Measurements from ENCODE around the gene ABCG4. TPM values are rescaled to one million over a fixed set of nuclear protein-coding genes. Genes with fewer than 3 reads are reported as not detected.

Gene ABCG4
- total and polyA plus RNA-seq, 9 of the 15 experiments (the other 6 are each of a cell fraction or from before 2014, with no cell fraction given), result 0.03 to 0.11 (median 0.07) TPM; not detected in 4

DNA sequence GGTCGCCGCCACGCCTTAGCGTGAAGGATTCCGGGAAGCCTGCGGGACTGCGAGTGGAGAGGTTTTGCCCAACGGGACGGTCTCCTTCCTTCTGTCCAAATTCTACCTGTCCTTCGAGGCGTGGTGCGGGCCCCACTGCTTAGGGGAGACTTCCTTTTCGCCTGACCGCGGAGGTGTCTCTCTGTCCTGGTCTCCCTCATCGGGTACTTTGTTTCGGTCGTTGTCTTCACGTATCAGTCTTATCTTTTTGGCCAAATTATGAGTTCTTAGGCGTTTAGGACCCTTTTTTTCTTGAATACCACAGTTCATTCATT lies 27.1 kb upstream of the ABCG4 start (continued):
- no peak for TF ChIP-seq RB1 (IDR thresholded peaks at IDR 0.05; ENCODE audit: low read depth)
- peak; percentile 30; the same call in 1 of the 2 replicates for TF ChIP-seq GATA2 (CRISPR knock-in tag; IDR thresholded peaks at IDR 0.05)
- TF ChIP-seq NR1H2 (CRISPR knock-in tag; IDR thresholded peaks at IDR 0.05), result peak; percentile 26; the same call in 1 of the 2 replicates
- TF ChIP-seq KAT7 (CRISPR knock-in tag; IDR thresholded peaks at IDR 0.05; ENCODE audit: borderline replicate concordance), result peak; percentile 22; the same call in 1 of the 2 replicates

DNA sequence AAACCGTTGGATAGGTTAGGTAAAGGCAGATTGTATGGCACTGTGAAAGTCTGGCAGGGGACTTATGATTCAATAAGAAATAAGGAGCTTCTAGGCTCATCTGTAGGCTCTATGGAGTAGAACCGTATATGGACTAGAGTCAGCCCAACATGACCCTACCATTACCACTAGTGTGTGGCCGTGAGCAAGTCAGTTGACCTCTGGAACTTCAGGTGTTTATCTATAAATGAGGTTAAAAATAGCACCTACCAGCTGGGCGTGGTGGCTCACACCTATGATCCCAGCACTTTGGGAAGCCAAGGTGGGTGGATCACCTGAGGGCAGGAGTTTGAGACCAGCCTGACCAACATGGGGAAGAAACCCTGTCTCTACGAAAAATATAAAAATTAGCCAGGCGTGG lies 23.0 kb upstream of the ABCG4 start:
- peaks cover 20% of the 10 kb centered on the region for H3K79me2 ChIP-seq (ENCODE audit: control insufficient read depth, insufficient read depth, low read length)
- no peak overlapping the region for H3K4me2 ChIP-seq (ENCODE audit: insufficient read depth, low read length)
- H3K4me3 ChIP-seq, result no peak overlapping the region
- H3K36me3 ChIP-seq (ENCODE audit: control insufficient read depth, insufficient read depth, low read length), result peaks cover 28% of the 10 kb centered on the region; the same call in 1 of the 3 replicates
- 60% methylated on average over 6 of the region's 6 CpGs for WGBS (ENCODE audit: insufficient coverage, low coverage, missing lambda C conversion rate)
- no peaks in the 10 kb centered on the region for H4K20me1 ChIP-seq (replicated peaks; ENCODE audit: control insufficient read depth, insufficient read depth, low read length)
- ChIA-PET CTCF (ENCODE audit: low intra/inter-chr PET ratio) (no interaction called here), POLR2A (interaction anchor here (1.2 to 1.5 kb wide), 2 partner anchors 19 to 31 kb away, joined by 5 read pairs; partner anchors contain the start of gene C2CD2L)
- ATAC-seq, result no peak
- H3K9me1 ChIP-seq (ENCODE audit: control insufficient read depth, insufficient read depth, low read length), result no peaks in the 10 kb centered on the region
- H3K27me3 ChIP-seq (ENCODE audit: control insufficient read depth in 2 of 2, insufficient read depth in 2 of 2, low read length in 2 of 2), result no peaks in the 10 kb centered on the region
- no peaks in the 10 kb centered on the region for H3K9me3 ChIP-seq (replicated peaks; ENCODE audit: control insufficient read depth, insufficient read depth, low read depth, low read length)
- intact Hi-C loops (cut with micrococcal nuclease) (no loop called here), in situ Hi-C loops (cut with MboI) (no loop called here)
- no peak overlapping the region for H3K27ac ChIP-seq (ENCODE audit: extremely low read depth, low read depth, low read length)
- peaks cover 5 to 12% of the 10 kb centered on the region in 2 experiments; a peak in 4 of 5 replicates for H3K4me1 ChIP-seq (replicated peaks in 1 of 2; ENCODE audit: control insufficient read depth in 2 of 2, insufficient read depth in 2 of 2, low read length in 2 of 2)
- no peak overlapping the region for H3K9ac ChIP-seq (ENCODE audit: insufficient read depth in 1 of 2, low read depth in 2 of 2, low read length in 2 of 2)
- TF ChIP-seq ZNF668 (CRISPR knock-in tag; IDR thresholded peaks at IDR 0.05), result no peak
- TF ChIP-seq XRCC5 (IDR thresholded peaks at IDR 0.05; ENCODE audit: low read depth, low read length), result no peak
- TF ChIP-seq MEF2A (IDR thresholded peaks at IDR 0.05; ENCODE audit: control insufficient read depth, low read depth, low read length), result 0 out of 2 replicates have a peak, but pooled peaks have one; percentile 55
- TF ChIP-seq CHCHD3 (CRISPR knock-in tag; IDR thresholded peaks at IDR 0.05), result no peak
- no peak for TF ChIP-seq EP300 (IDR thresholded peaks at IDR 0.05; ENCODE audit: low read length)
- no peak for TF ChIP-seq ZNF175 (CRISPR knock-in tag; IDR thresholded peaks at IDR 0.05; ENCODE audit: low read depth)
- no peak for TF ChIP-seq SMAD4 (CRISPR knock-in tag; conservative IDR thresholded peaks at IDR 0.05)
- TF ChIP-seq ZNF263 (CRISPR knock-in tag; IDR thresholded peaks at IDR 0.05; ENCODE audit: borderline replicate concordance), result no peak
- FAIRE-seq, result no peak
- H2AFZ ChIP-seq (ENCODE audit: low read depth, low read length), result no peak overlapping the region
- peak in 1 of 4 experiments; percentile 19 for DNase-seq (ENCODE audit: extremely low read depth in 1 of 4, low spot score in 3 of 4)
- no TSS peak for BruUV-seq (replicated peaks)
